Suprapubic skin (tissue), 4 donors: ENCODE measurements around the gene PRDX5.

Source experiments
- CTCF ChIP-seq, 2 donors: fragments of 200-600 bp in 1 of 2; fragments of 450-650 bp in 1 of 2; sonication (generic) in 1 of 2; IDR thresholded peaks; one replicate each; pipeline ENCODE4 v1.5.1; 2016 to 2019; ENCODE audit warnings: antibody characterized with exemption in 2 of 2, mild to moderate bottlenecking in 1 of 2, moderate library complexity in 1 of 2
- EP300 ChIP-seq: sonication (generic); formaldehyde crosslinking; IDR thresholded peaks from one replicate; pipeline ENCODE4 v1.6.1; 2017; ENCODE audit warnings: antibody characterized with exemption
- POLR2AphosphoS5 ChIP-seq, 3 donors: sonication (generic); formaldehyde crosslinking; IDR thresholded peaks; one replicate each; pipeline ENCODE4 v1.6.1; 2017; ENCODE audit warnings: antibody characterized with exemption in 3 of 3

DNA sequence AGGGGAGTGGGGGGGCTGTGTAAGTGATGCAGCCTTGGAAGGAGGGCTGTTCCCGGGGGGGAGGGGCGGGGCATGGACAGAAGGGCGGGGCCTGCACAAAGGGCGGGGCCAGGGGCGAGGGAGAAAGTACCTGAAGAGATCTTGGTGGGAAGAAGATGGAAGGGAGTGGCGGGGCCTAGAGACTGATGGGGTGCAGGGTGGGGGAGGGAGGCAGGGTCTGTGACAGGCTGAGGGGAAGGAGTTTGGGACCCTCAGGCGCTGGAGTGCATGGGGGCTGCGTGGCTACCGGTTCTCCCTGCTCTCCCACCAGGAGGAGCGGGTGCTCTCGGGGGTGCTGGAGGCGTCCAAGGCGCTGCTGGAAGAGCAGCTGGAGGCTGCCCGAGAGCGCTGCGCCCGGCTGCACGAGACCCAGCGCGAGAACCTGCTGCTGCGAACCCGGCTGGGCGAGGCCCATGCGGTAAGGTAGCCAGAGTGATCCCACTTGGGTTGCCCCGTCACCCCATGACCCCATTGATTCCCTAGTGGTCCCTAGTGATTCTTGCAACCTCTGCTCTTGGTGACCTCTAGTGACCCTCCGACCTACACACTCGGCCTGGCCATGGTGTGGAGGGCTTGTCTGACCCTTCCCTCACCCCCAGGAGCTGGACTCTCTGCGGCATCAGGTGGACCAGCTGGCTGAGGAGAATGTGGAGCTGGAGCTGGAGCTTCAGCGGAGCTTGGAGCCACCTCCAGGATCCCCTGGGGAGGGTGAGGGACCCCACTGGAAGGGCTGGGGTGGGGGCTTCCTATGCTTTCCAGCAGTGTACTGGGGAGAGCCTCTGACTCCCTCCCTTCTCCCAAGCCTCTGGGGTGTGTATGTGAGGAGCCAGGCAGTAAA is 25.2 kb downstream of the PRDX5 start:
- TF ChIP-seq EP300 (no peak), CTCF (IDR thresholded peaks at IDR 0.05) (no peak), POLR2AphosphoS5 (IDR thresholded peaks at IDR 0.05) (no peak)
